ENCODE data around the gene N4BP2.

Gene N4BP2

GRCh38 chr4:40185830-40186664 is 129.4 kb downstream of the N4BP2 start:
- DNase-seq = no peak
- intact Hi-C loops (cut with DNase I) = no loop called here

DNA sequence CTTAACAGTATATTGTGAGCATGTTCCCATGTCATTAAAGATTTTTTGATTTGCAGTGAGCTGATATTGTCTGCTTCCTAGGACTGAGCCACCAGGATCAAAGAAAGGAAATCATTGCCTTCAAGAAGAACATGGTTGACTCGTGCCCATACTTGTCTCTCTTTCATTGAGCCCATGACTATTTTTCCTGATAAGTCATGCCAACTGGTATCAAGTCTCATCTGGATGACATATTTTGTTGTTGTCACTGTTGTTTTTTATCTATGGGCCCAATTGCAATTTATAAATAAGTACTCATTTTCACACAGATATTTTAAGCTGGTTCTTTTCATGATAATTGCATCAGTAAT is 130.0 kb downstream of the N4BP2 start:
- DNase-seq = no peak
- intact Hi-C loops (cut with DNase I) = no loop called here

- DNase-seq = no peak
- intact Hi-C loops (cut with DNase I) = no loop called here
These were observed 130.8 kb downstream of the N4BP2 start for GRCh38 chr4:40187386-40187906.

DNA sequence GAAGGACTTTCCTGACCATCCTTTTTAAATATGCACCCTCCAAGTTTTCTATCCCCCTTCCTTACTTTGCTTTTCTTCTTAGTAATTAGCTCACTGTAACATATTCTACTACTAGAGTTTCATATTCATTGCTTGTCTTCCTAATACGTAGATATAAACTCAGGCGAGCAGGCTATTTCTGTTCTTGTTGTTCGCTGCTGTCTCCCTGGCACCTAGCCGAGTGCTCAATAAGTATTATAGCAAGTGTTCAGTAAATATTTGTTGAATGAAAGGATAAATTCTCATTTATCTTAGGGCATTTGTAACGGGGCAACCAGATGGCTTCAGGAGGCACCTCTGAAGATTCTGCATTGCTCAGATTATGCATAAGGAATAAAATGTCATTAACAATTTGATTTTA is 133.4 kb downstream of the N4BP2 start:
- intact Hi-C loops (cut with DNase I) = no loop called here
- no peak for DNase-seq

DNA sequence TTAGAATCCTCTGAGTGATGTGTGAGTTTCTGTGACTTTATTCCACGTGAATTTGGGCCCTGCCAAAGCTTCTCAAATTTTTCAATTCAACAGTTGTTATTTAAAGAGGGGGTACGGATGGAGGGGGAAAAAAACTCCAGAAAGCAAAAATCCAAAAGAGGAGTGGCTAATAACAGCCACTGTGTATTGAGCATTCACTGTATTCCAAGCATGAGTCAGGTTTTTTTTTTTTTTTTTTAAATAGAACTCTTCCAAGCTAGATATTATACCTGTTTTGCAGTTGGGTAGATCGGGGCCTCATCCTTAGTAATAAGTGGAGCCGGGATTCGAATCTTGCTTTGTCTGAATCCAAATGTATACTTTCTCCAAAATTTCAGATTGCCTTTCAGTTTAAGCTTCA is 133.8 kb downstream of the N4BP2 start:
- no peak for DNase-seq
- intact Hi-C loops (cut with DNase I) = no loop called here

GRCh38 chr4:40190880-40191815 is 134.5 kb downstream of the N4BP2 start:
- DNase-seq = no peak
- intact Hi-C loops (cut with DNase I) = no loop called here

DNA sequence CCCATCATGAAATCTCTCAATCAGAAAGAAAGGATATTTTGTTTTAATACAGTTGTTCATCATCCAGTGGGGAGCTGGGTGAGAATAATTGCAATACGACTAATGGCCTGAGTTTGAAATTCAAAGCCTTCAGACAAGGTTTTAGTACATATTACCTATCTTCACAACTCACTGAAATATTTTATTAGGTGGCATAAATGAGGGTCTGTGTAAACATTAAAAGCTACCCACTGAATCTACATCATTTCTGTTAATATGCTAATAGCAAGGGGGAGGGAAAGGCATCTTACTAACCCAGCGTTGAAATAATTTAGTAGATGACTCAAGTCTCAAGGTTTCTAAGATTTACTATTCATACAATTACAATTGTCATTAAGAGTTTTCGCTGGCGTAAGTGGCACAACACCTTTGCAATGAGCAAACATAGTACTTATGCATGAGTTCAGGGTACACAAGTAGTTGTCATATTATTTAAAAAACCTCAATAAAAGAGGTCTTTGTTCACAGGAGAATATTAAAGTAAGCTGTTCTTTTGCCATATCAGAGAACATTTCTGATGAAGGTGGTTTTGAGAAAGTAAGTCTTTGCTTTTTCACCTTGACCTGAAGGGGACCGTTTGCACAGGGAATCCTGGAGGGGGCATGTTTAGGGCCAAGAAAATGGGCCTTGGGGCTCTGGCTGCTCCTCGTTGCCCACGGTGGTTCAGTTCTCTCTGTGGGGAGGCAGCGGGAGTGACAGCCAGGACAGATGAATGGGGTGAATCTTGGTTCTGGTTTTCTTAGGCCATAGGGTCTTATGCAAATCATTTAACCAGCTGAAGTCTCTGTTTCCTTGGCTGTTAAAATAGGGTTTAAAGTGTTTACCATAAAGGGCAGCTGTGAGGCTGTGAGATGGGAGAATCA is 135.7 kb downstream of the N4BP2 start:
- no peak for DNase-seq
- intact Hi-C loops (cut with DNase I) = no loop called here

- DNase-seq = no peak
- intact Hi-C loops (cut with DNase I) = no loop called here
These were observed 136.4 kb downstream of the N4BP2 start for GRCh38 chr4:40193016-40193571.

DNA sequence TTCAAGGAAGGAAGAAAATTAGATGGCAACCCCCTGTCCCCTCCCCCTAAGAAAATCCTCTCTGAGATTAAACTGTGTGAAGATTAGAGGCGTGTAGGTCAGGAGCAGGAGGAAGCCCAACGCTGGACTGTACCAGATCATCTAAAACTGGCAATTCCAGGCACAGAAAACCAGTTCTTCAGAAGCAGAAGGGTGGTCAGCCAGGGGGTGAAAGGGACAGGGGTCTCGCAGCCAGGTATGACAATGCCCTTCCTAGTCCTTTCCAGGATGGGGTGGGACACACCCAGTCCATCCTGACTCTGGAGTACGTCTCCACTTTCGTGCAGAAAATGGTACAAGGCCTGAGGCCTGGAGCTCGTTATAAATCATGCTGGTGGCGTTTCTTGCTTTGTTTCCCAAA is 136.9 kb downstream of the N4BP2 start:
- DNase-seq = no peak
- intact Hi-C loops (cut with DNase I) = no loop called here

DNA sequence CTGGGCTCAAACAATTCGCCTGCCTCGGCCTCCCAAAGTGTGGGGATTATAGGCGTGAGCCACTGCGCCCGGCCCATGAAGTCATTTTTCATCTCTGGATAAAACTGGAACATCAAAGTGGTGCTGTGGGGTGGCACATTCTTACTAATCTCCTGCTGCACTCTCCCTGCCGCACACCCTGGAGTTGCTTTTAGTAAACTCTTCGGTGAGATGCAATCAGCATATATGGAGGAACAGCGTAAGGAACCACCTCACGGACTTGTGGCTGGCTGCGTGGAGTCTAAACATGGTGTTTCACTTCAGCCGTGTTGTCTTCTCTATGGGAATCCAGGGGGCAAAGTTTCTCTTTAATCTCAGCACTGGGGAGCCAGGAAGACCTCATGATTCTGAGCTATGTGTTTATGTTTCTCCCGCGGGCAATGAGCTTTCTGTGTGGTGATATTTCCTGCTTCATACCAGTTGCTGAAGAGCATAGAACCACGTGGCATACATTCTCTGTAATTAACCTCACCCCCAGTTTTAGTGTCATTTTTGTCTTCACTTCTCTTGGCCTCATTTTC is 138.0 kb downstream of the N4BP2 start:
- DNase-seq = no peak
- intact Hi-C loops (cut with DNase I) = no loop called here

GRCh38 chr4:40195182-40196177 is 138.8 kb downstream of the N4BP2 start:
- no peak for DNase-seq
- intact Hi-C loops (cut with DNase I) = no loop called here

- intact Hi-C loops (cut with DNase I) = no loop called here
- no peak for DNase-seq
These were observed 139.6 kb downstream of the N4BP2 start for GRCh38 chr4:40196272-40196671.

- intact Hi-C loops (cut with DNase I) = no loop called here
- DNase-seq = no peak
These were observed 140.2 kb downstream of the N4BP2 start, which contains the start of gene RHOH for GRCh38 chr4:40196724-40197281. Gene RHOH, plus strand, starts transcription at chr4:40197031. Its CDS starts 46,356 bp downstream, at chr4:40243387.

DNA sequence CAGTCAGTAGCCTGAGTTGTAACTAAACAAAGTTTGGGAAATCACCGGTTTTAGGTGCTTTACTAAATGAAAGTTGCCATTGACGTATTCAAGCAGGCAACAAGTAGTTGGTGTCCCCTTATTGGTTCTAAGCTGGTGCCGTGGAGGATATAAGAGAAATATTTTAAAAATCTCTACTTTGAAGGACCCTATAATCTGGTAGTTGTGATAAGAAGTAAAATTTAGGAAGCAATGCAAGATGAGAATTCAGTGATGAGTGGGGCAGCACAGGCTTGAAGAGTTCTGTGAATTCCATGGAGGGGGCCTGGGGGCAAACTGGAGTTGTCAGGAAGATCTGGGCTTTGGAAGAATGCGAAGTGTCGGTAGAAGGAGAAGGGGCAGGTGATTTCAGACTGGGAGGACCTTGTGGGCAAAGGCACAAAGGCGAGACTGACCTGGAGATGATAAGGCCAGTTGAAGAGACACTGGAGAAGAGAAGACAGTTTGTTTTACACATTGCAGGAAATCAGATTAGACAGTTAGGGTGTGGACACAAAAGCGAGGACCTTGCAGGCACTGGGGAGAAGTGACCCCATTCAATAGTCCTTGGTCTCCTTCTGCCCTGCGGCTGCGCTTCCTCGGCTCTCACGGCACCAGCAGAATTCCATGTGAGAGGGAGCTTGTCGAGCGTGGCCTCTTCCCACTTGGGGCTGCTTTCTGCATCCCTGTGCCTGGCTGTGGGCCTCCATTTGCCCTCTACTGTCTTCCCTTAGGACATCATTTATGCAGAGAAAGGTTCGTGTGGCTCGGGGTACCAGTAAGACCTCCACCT is 141.4 kb downstream of the N4BP2 start:
- intact Hi-C loops (cut with DNase I) = no loop called here
- no peak for DNase-seq

GRCh38 chr4:40199179-40199670 is 142.6 kb downstream of the N4BP2 start:
- intact Hi-C loops (cut with DNase I) = no loop called here
- no peak for DNase-seq
